Measurements from ENCODE around the gene CISD1.

- TF ChIP-seq CTCF (conservative IDR thresholded peaks at IDR 0.05 in 1 of 2, IDR thresholded peaks at IDR 0.05 in 1 of 2; ENCODE audit: extremely low read depth in 1 of 2, insufficient read depth in 1 of 2, low read depth in 1 of 2, low read length in 2 of 2), result peak; percentile 65 to 81
- TF ChIP-seq EZH2 (IDR thresholded peaks at IDR 0.05; ENCODE audit: borderline replicate concordance, low read length), result no peak
These were observed 22.7 kb downstream of the CISD1 start for GRCh38 chr10:58291538-58292174.
